ENCODE data around the gene FAM240A.

- TF ChIP-seq CTCF (IDR thresholded peaks at IDR 0.05) (no peak), POLR2A (IDR thresholded peaks at IDR 0.05) (no peak)
These were observed 49.7 kb downstream of the FAM240A start for GRCh38 chr3:46661776-46662766.
